AG10803 (cell line): ENCODE results near the gene FAM53A.

Experiments
- DNase-seq: peaks from one replicate; pipeline ENCODE4 v3.0.0; 2010; ENCODE audit warnings: low read depth
- H3K4me3 ChIP-seq: 2 replicates; pipeline ENCODE4 v1.5.1; 2011; ENCODE audit warnings: mild to moderate bottlenecking, low read length, control low read depth
- CTCF ChIP-seq: conservative IDR thresholded peaks from 2 replicates; pipeline ENCODE4 v1.5.1; 2011; ENCODE audit warnings: mild to moderate bottlenecking, low read length, control low read depth, inconsistent platforms

Gene FAM53A

GRCh38 chr4:1663549-1663948 is 20.6 kb downstream of the FAM53A start:
- no peak for DNase-seq
- no peak for TF ChIP-seq CTCF
- H3K4me3 ChIP-seq = no peak overlapping the region

GRCh38 chr4:1661695-1662094 is 22.4 kb downstream of the FAM53A start:
- no peak for DNase-seq
- no peak overlapping the region for H3K4me3 ChIP-seq
- no peak for TF ChIP-seq CTCF

DNA sequence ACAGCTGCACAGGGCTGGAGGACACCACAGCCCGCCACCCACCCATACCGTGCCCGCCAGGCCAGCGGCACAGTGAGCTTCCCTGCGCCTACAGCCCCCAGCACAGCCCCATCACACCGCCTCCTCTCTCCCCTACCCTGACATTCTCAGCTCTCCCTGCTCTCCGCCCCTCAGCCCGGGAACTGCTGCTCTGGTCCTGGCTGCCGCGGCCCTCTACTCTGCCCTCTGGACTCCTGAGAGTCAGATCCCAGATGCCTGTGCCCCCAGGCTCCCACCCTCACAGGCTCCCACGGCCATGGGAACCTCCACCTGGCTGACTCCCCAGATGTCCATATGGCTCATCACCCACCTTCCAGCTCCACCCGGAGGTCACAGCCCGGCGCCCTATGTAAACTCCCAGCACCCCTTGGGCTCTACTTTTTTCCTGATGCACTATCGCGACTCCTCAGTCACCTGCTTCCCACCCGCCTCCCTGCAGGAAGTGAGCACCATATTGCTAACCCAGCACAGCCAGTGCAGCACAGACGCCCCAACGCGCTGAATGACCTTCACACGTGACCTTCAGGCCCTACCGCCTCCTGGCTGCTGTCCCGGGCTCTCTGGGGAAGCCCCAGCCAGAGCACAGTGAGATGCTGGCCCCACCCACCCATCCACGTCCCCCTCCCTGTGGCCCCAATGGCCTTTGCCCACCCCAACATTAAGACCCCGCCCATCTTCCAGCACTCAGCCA is 23.0 kb downstream of the FAM53A start:
- H3K4me3 ChIP-seq = no peak overlapping the region
- no peak for TF ChIP-seq CTCF
- DNase-seq = no peak

GRCh38 chr4:1659104-1660043 is 24.7 kb downstream of the FAM53A start:
- no peak overlapping the region for H3K4me3 ChIP-seq
- TF ChIP-seq CTCF = no peak
- DNase-seq = no peak

DNA sequence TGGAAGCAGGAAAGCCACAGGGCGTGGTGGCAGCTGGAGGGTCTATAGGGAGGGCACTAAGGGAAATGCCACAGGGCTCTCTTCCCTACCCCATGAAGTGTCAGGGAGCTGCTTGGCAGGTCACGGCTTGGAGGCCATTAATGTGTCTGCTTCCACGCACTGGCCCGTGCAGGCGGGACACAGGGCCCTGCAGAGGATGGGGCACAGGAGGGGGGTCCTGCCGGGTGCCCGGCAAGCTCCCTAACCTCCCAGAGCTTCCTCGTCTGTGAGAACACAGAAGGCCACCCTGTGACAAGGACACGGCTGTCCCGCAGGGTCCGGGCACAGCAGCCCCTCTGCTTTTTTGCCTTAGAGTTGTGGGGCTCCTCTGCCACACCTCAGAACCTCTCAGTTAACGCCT is 25.5 kb downstream of the FAM53A start:
- no peak overlapping the region for H3K4me3 ChIP-seq
- DNase-seq = no peak
- no peak for TF ChIP-seq CTCF

GRCh38 chr4:1658146-1658545 is 26.0 kb downstream of the FAM53A start:
- TF ChIP-seq CTCF = no peak
- DNase-seq = no peak
- no peak overlapping the region for H3K4me3 ChIP-seq
